Prostate gland (tissue), 2 donors: Measurements from ENCODE around the gene CLSTN3.
A peak's percentile ranks its signal among the peaks of the same experiment; 100 is the strongest.

Experiments used
- POLR2A ChIP-seq: fragments of 450-650 bp; IDR thresholded peaks from one replicate; pipeline ENCODE4 v1.6.1; 2016; ENCODE audit warnings: antibody characterized with exemption, mild to moderate bottlenecking
- TF ChIP-seq, protein P1 (sequence below), 4 experiments: fragments of 200-600 bp in 2 of 4; fragments of 450-650 bp in 2 of 4; sonication (generic) in 2 of 4; IDR thresholded peaks; 1 replicate in 3 of 4; 2 replicates in 1 of 4; pipeline ENCODE4 v1.5.1; 2016 to 2019; ENCODE audit warnings: antibody characterized with exemption in 4 of 4, mild to moderate bottlenecking in 2 of 4, moderate library complexity in 2 of 4

DNA sequence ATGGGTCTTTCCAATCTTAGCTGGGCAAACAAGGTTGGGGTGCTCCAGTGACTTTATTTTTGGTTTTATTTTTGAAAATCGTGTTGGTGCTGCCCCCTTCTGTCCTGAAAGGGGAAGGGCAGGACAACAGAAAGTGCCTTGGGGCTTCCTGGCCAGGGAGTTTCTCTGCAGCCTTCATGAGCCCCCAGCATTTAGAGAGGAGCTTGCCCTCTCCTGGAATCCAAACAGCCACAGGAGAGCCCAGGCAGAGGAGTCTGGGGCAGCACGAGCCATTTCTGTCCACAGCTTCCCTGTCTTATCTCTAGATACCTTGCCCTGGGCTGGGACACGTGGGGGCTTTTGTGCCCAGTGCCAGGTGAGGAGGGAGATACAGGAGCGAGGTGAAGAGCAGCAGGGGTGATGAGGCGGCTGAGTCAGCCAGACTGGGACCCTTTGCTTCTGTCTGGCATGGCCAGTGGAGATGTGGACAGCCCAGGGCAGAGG, 16.7 kb upstream of the CLSTN3 start:
- TF ChIP-seq, protein P1, sequence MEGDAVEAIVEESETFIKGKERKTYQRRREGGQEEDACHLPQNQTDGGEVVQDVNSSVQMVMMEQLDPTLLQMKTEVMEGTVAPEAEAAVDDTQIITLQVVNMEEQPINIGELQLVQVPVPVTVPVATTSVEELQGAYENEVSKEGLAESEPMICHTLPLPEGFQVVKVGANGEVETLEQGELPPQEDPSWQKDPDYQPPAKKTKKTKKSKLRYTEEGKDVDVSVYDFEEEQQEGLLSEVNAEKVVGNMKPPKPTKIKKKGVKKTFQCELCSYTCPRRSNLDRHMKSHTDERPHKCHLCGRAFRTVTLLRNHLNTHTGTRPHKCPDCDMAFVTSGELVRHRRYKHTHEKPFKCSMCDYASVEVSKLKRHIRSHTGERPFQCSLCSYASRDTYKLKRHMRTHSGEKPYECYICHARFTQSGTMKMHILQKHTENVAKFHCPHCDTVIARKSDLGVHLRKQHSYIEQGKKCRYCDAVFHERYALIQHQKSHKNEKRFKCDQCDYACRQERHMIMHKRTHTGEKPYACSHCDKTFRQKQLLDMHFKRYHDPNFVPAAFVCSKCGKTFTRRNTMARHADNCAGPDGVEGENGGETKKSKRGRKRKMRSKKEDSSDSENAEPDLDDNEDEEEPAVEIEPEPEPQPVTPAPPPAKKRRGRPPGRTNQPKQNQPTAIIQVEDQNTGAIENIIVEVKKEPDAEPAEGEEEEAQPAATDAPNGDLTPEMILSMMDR (IDR thresholded peaks at IDR 0.05), result peak; percentile 67 to 80 (median 72)
- no peak for TF ChIP-seq POLR2A
